NCI-H1105 (cell line): ENCODE results near the gene HPS3.
"Not testable (repeated sequence)": the region's sequence is repeated elsewhere in the genome, so short reads cannot be mapped to it uniquely, and the experiment has no call there.

Source experiments
- DNase-seq: peaks from one replicate; lab custom pipeline; 2025; lab: John Stamatoyannopoulos, UW

Gene HPS3

GRCh38 chr3:149195221-149195620 is 65.8 kb downstream of the HPS3 start:
- no peak for DNase-seq

GRCh38 chr3:149196805-149197592 is 67.6 kb downstream of the HPS3 start:
- DNase-seq = not testable (repeated sequence)

DNA sequence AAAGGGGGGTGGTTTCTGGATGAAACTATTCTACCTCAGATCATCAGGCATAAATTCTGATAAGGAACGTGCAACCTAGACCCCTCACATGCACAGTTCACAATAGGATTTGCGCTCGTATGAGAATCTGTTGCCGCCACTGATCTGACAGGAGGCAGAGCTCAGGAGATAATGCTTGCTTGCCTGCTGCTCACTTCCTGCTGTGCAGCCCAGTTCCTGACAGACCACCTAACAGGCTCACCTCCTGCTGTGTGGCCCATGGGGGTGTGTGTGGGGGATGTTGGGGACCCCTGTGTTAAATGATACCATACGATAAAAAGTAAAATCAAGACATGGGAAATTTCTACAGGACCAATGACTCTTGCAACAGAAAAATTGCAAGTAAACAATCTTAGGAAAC is 68.2 kb downstream of the HPS3 start:
- no peak for DNase-seq

DNA sequence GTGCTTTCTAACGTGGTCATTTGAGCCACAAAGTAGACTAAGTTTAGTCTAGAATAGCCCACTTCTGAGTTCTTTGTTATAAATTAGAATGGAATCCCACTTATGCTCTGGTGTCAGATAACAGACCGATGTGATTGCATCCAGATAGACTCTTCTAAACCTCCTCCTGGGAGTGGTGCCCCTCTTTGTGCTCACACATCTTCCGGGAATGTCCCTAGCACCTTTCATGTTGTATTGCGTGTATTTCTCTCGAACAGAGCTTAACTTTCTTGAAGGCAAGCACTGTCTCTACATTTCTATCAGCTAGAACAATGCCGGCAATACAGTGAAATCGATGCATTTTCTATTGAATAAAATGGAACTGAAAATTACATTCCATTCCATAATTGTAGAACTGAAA is 69.2 kb downstream of the HPS3 start:
- no peak for DNase-seq

DNA sequence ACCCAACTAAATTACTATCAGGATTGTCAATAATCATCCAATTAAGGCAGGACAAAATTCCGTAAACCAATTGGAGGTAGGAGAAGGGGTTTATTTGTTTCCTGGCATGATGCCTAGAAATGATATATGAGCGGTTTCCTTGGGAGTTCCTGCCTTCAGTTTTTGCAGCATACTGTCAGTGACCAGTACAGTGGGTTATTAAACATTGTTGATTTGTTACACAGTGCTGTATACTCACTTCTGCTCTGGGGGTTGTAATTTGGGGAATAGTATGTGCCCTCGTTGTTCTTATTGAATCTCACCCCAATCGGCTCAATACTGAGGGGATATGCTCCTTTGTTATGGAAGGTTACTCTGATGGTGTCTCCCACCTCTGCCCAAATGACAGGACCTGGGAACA is 70.0 kb downstream of the HPS3 start:
- DNase-seq = peak; percentile 92

DNA sequence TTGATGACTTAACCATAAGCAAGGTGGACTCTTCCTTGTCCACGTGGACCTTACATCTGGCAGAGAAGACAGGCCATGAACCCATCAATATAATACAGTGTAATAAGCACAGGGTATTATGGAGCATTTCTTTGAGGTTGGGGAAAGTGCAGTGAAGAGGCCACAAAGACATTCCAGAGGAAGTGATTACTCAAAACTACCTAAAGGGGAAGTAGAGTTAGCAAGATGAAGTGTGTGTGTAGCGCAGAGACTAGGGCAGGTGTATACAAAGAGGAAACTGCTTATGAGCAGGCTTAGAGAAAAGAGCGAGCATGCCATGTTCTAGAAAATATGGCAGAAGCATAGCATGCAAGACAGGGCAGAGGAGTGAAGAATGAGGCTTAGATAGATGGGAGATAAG is 74.3 kb downstream of the HPS3 start:
- no peak for DNase-seq

GRCh38 chr3:149204390-149204991 is 75.1 kb downstream of the HPS3 start:
- DNase-seq = no peak

GRCh38 chr3:149207475-149207874 is 78.0 kb downstream of the HPS3 start:
- DNase-seq = no peak

DNA sequence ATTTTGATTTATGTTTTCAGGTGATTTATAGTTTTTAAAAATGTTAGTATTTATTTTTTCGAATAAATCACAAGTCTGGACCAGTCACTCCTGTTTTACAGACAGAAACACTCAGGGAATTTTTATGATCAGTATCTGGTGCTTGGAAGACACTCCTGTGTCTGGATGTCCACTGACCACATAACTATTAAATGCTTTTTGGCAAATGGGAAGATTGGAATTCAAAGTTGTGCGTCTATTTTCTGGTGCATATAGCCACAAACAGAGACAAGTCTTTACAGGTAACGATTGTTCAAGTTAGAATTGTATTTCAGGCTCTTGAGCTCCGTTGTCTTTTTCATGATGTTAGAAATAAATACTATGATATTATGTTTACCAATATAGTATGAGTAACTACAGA is 80.0 kb downstream of the HPS3 start:
- DNase-seq = no peak

- DNase-seq = no peak
These were observed 82.9 kb downstream of the HPS3 start for GRCh38 chr3:149212386-149212785.

DNA sequence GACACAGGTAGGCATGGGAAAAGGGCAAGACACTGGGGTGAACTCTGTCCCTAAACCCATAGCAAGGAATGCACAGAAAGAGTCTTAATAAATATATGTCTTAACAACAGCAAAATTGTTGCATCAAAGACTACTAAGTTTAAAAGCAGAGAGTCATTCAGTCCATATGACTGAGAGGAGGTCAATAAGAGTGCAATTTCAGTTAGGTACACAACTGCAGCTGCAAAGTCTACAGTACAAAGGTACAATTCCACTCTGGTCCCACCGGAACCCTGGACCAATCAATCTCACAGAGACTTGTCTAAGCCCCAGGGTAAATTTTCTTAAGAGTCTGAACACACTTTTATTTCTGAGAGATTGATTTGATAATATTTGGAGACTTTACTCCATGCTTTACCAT is 85.3 kb downstream of the HPS3 start:
- no peak for DNase-seq

DNA sequence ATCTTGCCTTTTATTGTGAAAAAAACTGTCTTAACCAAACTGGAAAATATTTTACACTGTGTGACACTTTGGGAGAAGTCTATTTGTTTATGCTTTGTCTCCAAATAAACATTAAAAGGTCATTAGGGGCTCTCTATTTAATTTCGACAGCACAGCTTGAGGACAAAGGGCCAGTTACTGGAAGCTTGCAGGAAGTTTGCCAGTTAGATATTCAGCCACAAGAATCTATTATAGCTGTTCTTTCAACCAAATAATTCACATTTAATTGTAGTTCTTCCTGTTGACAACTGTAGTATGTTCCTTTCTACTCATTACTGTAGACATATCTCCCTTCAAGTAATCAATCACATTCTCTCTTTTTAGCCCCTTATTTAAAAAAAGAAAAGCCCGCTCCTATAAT is 86.1 kb downstream of the HPS3 start:
- DNase-seq = peak; percentile 14

DNA sequence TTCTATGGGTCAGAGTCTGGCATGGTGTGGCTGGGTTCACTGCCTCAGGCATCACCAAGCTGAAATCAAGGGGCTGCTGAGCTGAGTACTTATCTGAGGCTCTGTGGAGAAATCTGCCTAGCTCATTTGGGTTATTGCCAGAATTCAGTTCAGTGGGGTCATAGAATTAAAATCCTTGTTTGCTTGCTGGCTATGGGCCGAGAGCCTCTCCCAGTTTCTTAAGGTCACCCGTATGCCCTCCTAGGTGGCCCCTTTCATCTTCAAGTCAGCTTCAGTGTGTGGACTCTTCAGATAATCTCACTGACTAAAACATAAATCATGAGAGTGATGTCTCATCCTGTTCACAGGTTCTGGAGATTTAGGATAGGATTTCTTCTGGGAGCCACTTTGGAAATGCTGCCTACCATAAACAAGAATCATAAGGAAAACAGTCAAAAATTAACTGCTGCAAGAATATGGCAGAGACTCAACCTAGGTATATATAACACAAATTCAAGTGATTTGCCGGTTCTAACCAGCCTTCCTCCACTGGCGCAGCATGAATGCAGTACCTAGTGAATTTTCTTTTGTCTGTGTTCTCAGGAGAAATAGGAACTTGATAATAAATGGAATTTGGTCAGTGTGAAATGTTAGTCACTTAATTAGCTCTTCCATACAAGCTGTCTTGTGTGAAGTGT is 86.9 kb downstream of the HPS3 start:
- peak; percentile 24 for DNase-seq

GRCh38 chr3:149217347-149217746 is 87.9 kb downstream of the HPS3 start:
- no peak for DNase-seq

GRCh38 chr3:149219380-149220121 is 90.1 kb downstream of the HPS3 start:
- DNase-seq = not testable (repeated sequence)

GRCh38 chr3:149221783-149222517 is 92.5 kb downstream of the HPS3 start, which contains the start of gene CP:
CP (minus strand) TSS chr3:149221829; CDS start chr3:149221792, 37 bp downstream.
- DNase-seq = no peak
